ENCODE data around the gene SGSH. TPM values are rescaled to one million over a fixed set of nuclear protein-coding genes. Genes with fewer than 3 reads are reported as not detected.

SGSH gene
- total RNA-seq, 6 experiments from 2014 or later = 41.2 to 52.6 (median 47.5) TPM

GRCh38 chr17:80169784-80170500 is 50.2 kb downstream of the SGSH start, which contains the start of gene CARD14:
Gene CARD14 (plus strand): TSS chr17:80170030. CDS start chr17:80181439, 11,409 bp downstream.
- Mint-ChIP-seq H3K4me3 (no peak within 1 kb of the TSS), H3K27ac (no peak within 1 kb of the TSS), H3K4me1 (ENCODE audit: low read depth) (no peaks in the 10 kb centered on the region), H3K36me3 (ENCODE audit: low read depth) (no peaks in the 10 kb centered on the region), H3K9me3 (no peaks in the 10 kb centered on the region), H3K27me3 (ENCODE audit: insufficient read depth) (peaks cover 20% of the 10 kb centered on the region)
- DNase-seq = no peak
- TF ChIP-seq CTCF (IDR thresholded peaks at IDR 0.05) = no peak

DNA sequence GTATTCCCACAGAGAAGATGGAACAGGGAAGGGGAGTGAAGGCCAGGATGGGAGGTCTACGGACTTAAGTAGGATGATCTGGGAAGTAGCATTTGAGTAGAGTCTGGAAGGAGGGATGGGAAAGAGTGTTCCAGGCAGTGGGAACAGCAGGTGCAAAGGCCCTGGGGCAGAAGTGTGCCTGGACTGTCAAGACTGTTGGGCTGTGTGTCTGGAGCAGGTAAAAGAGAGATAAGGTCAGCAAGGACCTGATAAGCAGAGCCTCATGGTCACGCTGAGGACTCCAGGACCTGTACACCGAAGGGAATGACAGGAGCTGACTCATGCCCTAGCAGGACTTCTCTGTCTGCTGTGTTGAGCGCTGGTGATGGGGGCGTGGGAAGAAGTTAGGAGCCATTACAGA is 51.0 kb downstream of the SGSH start:
- Mint-ChIP-seq H3K9me3 (no peaks in the 10 kb centered on the region), H3K27me3 (ENCODE audit: insufficient read depth) (peaks cover 22% of the 10 kb centered on the region), H3K4me3 (no peak overlapping the region), H3K36me3 (ENCODE audit: low read depth) (no peaks in the 10 kb centered on the region), H3K4me1 (ENCODE audit: low read depth) (no peaks in the 10 kb centered on the region), H3K27ac (no peak overlapping the region)
- no peak for DNase-seq
- TF ChIP-seq CTCF (IDR thresholded peaks at IDR 0.05) = no peak

DNA sequence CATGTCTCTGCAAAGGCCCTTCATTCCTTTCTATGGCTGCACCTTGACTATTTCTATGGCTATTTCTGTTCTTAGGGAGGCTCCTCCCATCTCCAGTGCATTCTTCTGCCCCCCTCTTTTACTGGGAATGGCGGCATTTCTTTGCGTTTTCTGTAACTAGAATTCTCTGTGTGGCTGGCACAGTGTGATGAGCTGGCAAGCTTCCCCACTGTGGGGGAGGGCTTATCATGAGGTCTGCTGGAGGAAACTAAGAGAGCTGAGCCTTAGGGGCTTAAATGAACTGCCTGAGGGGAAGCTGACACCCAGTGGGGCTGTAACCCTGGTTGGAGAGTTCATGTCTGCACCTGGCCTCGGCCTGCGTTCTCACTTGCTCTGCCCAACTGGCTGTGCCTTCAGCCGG is 51.8 kb downstream of the SGSH start:
- DNase-seq = no peak
- Mint-ChIP-seq H3K4me3 (no peak overlapping the region), H3K27ac (no peak overlapping the region), H3K27me3 (ENCODE audit: insufficient read depth) (peaks cover 22% of the 10 kb centered on the region), H3K4me1 (ENCODE audit: low read depth) (no peaks in the 10 kb centered on the region), H3K9me3 (no peaks in the 10 kb centered on the region), H3K36me3 (ENCODE audit: low read depth) (no peaks in the 10 kb centered on the region)
- TF ChIP-seq CTCF (IDR thresholded peaks at IDR 0.05) = no peak

GRCh38 chr17:80166446-80166845 is 53.7 kb downstream of the SGSH start:
- Mint-ChIP-seq H3K27ac (no peak overlapping the region), H3K9me3 (no peaks in the 10 kb centered on the region), H3K4me3 (no peak overlapping the region), H3K4me1 (ENCODE audit: low read depth) (no peaks in the 10 kb centered on the region), H3K27me3 (ENCODE audit: insufficient read depth) (peaks cover 22% of the 10 kb centered on the region), H3K36me3 (ENCODE audit: low read depth) (no peaks in the 10 kb centered on the region)
- no peak for DNase-seq
- TF ChIP-seq CTCF (IDR thresholded peaks at IDR 0.05) = no peak

DNA sequence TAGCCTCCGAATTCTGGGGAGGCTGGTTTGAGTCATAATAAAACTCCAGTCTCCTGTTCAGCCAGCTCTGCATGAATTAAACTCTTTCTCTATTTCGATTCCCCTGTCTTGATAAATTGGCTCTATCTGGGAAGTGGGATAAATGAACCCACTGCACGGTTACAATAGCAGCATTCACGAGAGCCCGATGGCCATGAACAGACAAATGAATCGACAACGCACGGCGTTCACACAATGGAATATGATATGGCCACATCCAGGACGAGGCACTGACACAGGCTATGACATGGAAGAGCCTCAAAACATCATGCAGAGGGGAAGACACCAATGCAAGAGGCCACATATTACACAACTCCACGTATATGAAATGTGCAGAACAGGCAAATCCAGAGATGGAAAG is 55.9 kb downstream of the SGSH start:
- no peak overlapping the region for H3K4me3 Mint-ChIP-seq
- no peak overlapping the region for H3K27ac Mint-ChIP-seq
- no peak for DNase-seq
- no peak for TF ChIP-seq CTCF (IDR thresholded peaks at IDR 0.05)
- no peaks in the 10 kb centered on the region for H3K9me3 Mint-ChIP-seq
- H3K27me3 Mint-ChIP-seq (ENCODE audit: insufficient read depth) = peaks cover 20% of the 10 kb centered on the region
- H3K4me1 Mint-ChIP-seq (ENCODE audit: low read depth) = no peaks in the 10 kb centered on the region
- H3K36me3 Mint-ChIP-seq (ENCODE audit: low read depth) = no peaks in the 10 kb centered on the region
